SIG-M5 treated with dmso at 0.1 percent for 504 hours (cell line): ENCODE measurements around the gene USE1.
A peak's percentile ranks its signal among the peaks of the same experiment; 100 is the strongest.

Experiments
- DNase-seq: peaks from one replicate; lab custom pipeline; 2025; ENCODE audit not compliant: unreplicated experiment; lab: John Stamatoyannopoulos, UW

Gene USE1

DNA sequence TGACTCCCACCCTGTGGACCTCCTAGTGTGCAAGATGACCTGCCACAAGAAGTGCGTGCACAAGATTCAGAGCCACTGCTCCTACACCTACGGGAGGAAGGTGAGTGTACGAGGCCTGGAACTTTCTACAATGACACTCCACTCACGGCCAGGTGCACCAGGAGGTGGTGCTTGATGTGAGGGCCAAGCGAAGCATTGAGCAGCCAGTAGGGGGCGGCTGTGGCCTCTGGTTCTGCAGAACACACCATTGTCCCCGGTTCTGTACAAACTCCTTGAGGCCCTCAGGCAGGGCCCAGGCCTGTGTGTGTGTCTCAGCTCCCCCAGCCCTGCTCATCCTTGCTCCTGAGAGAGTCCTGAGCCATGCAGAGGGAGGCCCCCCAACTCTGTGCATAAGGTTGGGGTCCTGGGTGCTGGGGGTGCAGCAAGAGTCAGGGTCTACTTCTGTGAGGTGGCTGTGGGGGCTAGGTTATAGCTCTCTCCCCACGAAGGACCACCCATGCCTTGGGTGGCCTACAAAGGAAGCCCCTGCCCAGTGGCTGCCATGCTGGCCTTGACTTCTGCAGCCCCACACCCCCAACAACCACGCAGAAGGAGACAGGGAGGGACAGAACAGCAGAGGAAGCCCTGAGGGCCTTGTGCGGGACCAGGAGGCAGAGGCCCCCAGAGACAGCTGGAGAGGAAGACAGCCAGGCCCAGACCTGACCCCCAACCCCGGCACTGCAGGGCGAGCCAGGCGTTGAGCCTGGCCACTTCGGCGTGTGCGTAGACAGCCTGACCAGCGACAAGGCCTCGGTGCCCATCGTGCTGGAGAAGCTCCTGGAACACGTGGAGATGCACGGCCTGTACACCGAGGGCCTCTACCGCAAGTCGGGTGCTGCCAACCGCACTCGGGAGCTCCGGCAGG, 9.7 kb upstream of the USE1 start:
- peak; percentile 29 for DNase-seq

GRCh38 chr19:17206736-17207581, 8.2 kb upstream of the USE1 start:
- DNase-seq = no peak

GRCh38 chr19:17209126-17210036, 5.8 kb upstream of the USE1 start:
- peak; percentile 16 for DNase-seq

DNA sequence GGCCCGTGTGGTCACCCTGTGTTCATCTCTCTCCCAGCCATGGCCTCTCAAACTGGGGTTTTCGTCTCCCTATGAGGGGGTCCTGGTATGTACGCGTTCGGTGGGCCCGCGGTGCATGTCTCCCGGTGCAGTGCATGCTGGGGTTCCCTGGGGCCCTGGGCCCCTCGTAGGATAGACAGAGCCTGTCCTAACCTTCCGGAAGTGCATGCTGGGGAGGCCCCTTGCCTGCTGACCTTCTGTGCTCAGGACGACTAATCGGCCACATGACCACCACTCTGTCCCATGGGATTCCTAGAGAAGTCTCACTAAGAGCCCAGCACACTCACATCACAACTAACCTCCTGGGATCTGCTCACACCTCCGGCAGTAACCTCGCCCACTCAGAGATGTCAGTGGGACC, 4.9 kb upstream of the USE1 start:
- no peak for DNase-seq

DNA sequence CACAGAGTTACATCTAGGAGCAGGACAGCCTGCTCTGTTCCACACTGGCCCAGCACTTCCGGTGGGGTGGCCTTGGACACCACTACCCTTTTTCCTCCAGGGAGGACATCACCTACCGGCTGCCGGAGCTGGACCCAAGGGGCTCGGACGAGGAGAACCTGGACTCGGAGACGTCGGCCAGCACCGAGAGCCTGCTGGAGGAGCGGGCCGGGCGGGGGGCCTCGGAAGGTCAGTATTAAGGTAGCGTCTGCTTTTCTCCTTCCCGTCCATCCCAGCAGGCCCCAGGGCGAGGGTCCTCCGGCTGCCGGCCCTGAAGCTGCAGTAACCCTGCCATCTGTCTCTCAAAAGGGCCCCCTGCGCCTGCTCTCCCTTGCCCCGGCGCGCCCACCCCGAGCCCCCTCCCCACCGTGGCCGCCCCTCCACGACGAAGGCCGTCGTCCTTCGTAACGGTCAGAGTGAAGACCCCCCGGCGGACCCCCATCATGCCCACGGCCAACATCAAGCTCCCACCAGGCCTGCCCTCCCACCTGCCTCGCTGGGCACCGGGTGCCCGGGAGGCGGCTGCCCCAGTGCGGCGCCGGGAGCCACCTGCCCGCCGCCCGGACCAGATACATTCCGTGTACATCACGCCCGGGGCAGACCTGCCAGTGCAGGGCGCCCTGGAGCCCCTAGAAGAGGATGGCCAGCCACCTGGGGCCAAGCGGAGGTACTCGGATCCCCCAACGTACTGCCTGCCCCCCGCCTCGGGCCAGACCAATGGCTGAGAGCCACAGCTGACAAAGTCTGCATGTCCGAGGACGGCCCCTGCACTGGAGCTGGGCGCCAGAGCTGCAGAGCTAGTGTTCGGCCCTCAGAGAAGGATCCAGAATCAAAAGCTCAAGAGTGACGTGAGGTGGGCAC, 3.4 kb upstream of the USE1 start:
- no peak for DNase-seq

DNA sequence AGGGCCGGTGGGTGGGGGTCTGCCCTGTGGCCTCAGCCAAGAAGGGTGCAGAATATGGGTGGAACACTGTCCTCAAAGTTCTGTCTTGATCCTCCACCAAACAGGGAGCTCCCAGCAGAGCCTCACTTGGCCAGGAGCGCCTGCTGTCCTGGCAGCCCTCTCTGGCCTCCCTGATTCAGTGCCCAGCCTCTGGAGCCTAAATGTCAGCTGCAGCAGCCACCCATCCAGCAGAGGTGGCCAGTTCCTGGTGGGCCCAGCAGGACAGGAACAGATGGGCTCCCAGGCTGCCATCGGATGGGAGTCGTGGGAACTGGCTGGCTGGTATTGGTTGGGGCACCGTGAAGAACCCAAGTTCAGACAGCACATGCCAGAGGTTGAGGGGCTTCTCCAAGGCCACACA, 1.8 kb upstream of the USE1 start:
- no peak for DNase-seq

- DNase-seq = no peak
Observed at GRCh38 chr19:17214508-17215126, 540 bp upstream of the USE1 start.

DNA sequence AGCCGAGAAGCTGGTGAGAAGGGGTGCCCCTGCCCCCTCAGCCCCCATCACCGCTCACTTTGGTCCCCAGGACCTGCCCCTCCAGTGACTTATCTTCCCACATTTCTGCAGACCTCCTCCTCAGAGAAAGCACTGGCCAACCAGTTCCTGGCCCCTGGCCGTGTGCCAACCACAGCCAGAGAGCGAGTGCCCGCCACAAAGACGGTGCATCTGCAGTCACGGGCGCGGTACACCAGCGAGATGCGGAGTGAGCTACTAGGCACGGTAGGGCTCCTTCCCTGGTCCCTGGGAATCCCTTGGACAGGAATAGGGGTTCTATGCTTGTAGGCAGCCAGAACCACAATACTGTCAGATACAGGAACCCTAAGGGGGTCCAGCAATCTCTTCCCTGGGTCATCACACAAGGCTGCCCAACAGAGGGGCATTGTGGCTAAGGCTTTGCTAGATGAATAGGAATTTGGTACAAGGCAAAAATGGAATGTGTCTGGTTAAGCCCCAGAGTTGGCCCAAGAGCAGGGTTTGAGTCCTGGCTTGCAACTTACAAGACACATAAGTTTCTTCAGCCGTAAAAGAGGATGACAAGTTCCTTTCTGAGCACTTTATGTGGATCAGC, 1.0 kb downstream of the USE1 start:
- DNase-seq = no peak

DNA sequence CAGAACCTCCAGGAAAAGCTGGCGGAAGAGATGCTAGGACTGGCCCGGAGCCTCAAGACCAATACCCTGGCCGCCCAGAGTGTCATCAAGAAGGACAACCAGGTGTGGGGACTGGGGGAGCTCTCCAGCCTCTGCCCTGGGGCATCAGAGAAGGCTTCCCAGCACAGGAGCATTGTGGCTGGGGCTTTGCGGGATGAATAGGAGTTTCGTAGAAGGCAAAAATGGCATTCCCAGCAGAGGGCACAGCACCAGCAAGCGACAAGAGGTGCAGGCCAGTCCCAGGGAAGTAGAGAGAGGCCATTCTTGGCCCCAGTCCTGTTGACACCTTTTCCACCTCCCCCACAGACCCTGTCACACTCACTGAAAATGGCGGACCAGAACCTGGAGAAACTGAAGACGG, 4.1 kb downstream of the USE1 start:
- DNase-seq = no peak

GRCh38 chr19:17220207-17220758, 5.1 kb downstream of the USE1 start:
- DNase-seq = peak; percentile 59

GRCh38 chr19:17225053-17225452, 9.9 kb downstream of the USE1 start:
- no peak for DNase-seq

DNA sequence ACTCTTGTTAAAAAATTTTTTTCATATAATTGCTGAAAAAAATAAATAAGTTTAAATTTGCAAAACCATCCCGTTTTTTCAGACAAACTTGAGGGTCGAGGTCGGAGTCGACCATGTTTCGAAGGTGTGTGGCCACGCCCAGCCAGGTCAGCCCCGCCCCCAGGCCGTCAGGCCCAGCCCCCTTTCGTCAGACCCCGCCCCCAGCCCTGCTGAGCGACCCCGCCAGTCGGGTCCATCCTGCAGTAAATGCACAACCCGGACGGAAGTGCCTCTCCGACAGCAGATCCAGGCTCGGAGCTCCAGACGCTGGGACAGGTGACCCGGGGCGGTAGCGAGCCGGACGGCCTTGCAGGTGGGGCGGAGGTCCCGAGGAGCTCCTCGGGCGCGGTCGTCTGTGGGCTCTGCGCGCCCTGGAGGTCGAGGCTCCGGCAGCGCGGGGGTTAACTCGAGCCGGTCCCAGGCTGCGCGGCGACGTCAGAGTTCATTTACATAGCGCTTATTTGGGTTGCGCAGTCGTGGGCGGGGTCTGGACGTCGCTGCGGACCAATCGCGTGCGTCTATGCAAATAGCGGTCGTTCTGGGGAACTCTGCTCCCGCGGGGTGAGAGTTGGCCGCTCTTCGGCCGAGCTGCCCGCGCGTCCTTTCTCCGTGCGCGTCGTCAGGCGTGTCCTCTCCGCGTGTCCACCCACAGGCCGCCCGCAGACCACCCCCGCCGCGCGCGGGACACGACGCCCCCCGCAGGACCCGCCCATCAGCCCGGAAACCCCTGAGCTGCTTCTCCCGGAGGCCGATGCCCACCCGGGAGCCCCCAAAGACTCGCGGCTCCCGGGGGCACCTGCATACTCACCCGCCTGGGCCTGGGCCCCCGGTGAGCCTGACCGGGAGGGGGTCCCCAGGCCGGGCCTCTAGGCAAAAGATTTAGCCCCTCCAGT, 11.1 kb downstream of the USE1 start, which contains the start of gene OCEL1:
Gene OCEL1, plus strand, starts transcription at position 225 of the 932 bp plus-strand sequence. Its CDS starts 22 bp downstream, at position 247.
- DNase-seq = peak; percentile 94

GRCh38 chr19:17227798-17228367, 12.7 kb downstream of the USE1 start:
- no peak for DNase-seq

- DNase-seq = no peak
Observed at GRCh38 chr19:17229890-17230289, 14.7 kb downstream of the USE1 start.

GRCh38 chr19:17232258-17232657, 17.1 kb downstream of the USE1 start:
- DNase-seq = no peak

GRCh38 chr19:17234911-17235299, 19.7 kb downstream of the USE1 start:
- DNase-seq = peak; percentile 47

GRCh38 chr19:17235300-17235970, 20.3 kb downstream of the USE1 start:
- peak; percentile 36 for DNase-seq
